T-helper 1 cell treated with Interleukin-12 subunit alpha and Interleukin-12 subunit beta and Interleukin-4 antibody, amounts not matched to agents 30 μg/mL and 1 μg/mL, for 36 hours (primary cell): Measurements from ENCODE around the gene HOXA13.
A peak's percentile ranks its signal among the peaks of the same experiment; 100 is the strongest.

ENCODE experiments used
- H3K27ac Mint-ChIP-seq: one replicate; pipeline ENCODE4 v1.8.0; 2021; ENCODE audit warnings: mild to moderate bottlenecking, mixed read lengths
- H3K27me3 Mint-ChIP-seq: one replicate; pipeline ENCODE4 v1.8.0; 2021; ENCODE audit warnings: low read depth, mixed read lengths
- H3K36me3 Mint-ChIP-seq: one replicate; pipeline ENCODE4 v1.8.0; 2021; ENCODE audit warnings: low read depth, mixed read lengths
- H3K4me1 Mint-ChIP-seq: one replicate; pipeline ENCODE4 v1.8.0; 2021; ENCODE audit warnings: low read depth, mixed read lengths
- H3K4me3 Mint-ChIP-seq: one replicate; pipeline ENCODE4 v1.8.0; 2021; ENCODE audit warnings: mild to moderate bottlenecking, moderate library complexity, mixed read lengths
- H3K9me3 Mint-ChIP-seq: one replicate; pipeline ENCODE4 v1.8.0; 2021; ENCODE audit warnings: mixed read lengths

The HOXA13 gene

GRCh38 chr7:27241189-27242056 lies 41.5 kb upstream of the HOXA13 start:
- H3K4me3 Mint-ChIP-seq, result no peak overlapping the region
- peaks cover 5% of the 10 kb centered on the region for H3K36me3 Mint-ChIP-seq

GRCh38 chr7:27240015-27240731 lies 40.3 kb upstream of the HOXA13 start:
- peaks cover 5% of the 10 kb centered on the region for H3K36me3 Mint-ChIP-seq
- H3K4me3 Mint-ChIP-seq, result no peak overlapping the region
- no peaks in the 10 kb centered on the region for H3K9me3 Mint-ChIP-seq
- peaks cover 1% of the 10 kb centered on the region for H3K4me1 Mint-ChIP-seq
- peaks cover 89% of the 10 kb centered on the region for H3K27me3 Mint-ChIP-seq
- H3K27ac Mint-ChIP-seq, result no peak overlapping the region

More at GRCh38 chr7:27241189-27242056, 41.5 kb upstream of the HOXA13 start:
- peaks cover 83% of the 10 kb centered on the region for H3K27me3 Mint-ChIP-seq
- H3K4me1 Mint-ChIP-seq, result peaks cover under 1% of the 10 kb centered on the region
- no peaks in the 10 kb centered on the region for H3K9me3 Mint-ChIP-seq
- peak overlapping the region; percentile 2 for H3K27ac Mint-ChIP-seq

GRCh38 chr7:27239387-27240014 lies 39.6 kb upstream of the HOXA13 start:
- no peaks in the 10 kb centered on the region for H3K9me3 Mint-ChIP-seq
- H3K4me3 Mint-ChIP-seq, result no peak overlapping the region
- peaks cover 87% of the 10 kb centered on the region for H3K27me3 Mint-ChIP-seq
- H3K4me1 Mint-ChIP-seq, result peaks cover 1% of the 10 kb centered on the region
- H3K36me3 Mint-ChIP-seq, result peaks cover 5% of the 10 kb centered on the region
- no peak overlapping the region for H3K27ac Mint-ChIP-seq

GRCh38 chr7:27238979-27239386 lies 39.1 kb upstream of the HOXA13 start:
- no peaks in the 10 kb centered on the region for H3K9me3 Mint-ChIP-seq
- no peak overlapping the region for H3K27ac Mint-ChIP-seq
- H3K36me3 Mint-ChIP-seq, result peaks cover 5% of the 10 kb centered on the region
- peaks cover 1% of the 10 kb centered on the region for H3K4me1 Mint-ChIP-seq
- H3K27me3 Mint-ChIP-seq, result peaks cover 87% of the 10 kb centered on the region
- no peak overlapping the region for H3K4me3 Mint-ChIP-seq

GRCh38 chr7:27237735-27238334 lies 37.9 kb upstream of the HOXA13 start:
- Mint-ChIP-seq H3K4me3 (no peak overlapping the region), H3K9me3 (no peaks in the 10 kb centered on the region), H3K27me3 (peaks cover 86% of the 10 kb centered on the region), H3K36me3 (peaks cover 2% of the 10 kb centered on the region), H3K27ac (no peak overlapping the region), H3K4me1 (peaks cover 1% of the 10 kb centered on the region)

- Mint-ChIP-seq H3K27ac (no peak overlapping the region), H3K4me3 (no peak overlapping the region), H3K4me1 (peaks cover 1% of the 10 kb centered on the region), H3K9me3 (no peaks in the 10 kb centered on the region), H3K27me3 (peaks cover 64% of the 10 kb centered on the region), H3K36me3 (no peaks in the 10 kb centered on the region)
Observed at GRCh38 chr7:27235387-27236311, 35.8 kb upstream of the HOXA13 start.

GRCh38 chr7:27229448-27229847 lies 29.6 kb upstream of the HOXA13 start:
- Mint-ChIP-seq H3K9me3 (no peaks in the 10 kb centered on the region), H3K36me3 (no peaks in the 10 kb centered on the region), H3K4me1 (no peaks in the 10 kb centered on the region), H3K4me3 (no peak overlapping the region), H3K27me3 (peaks cover 53% of the 10 kb centered on the region), H3K27ac (no peak overlapping the region)

GRCh38 chr7:27224983-27225934 lies 25.4 kb upstream of the HOXA13 start:
- H3K4me1 Mint-ChIP-seq, result peaks cover 2% of the 10 kb centered on the region
- no peaks in the 10 kb centered on the region for H3K36me3 Mint-ChIP-seq
- no peak overlapping the region for H3K4me3 Mint-ChIP-seq
- H3K27me3 Mint-ChIP-seq, result peaks cover 80% of the 10 kb centered on the region
- no peak overlapping the region for H3K27ac Mint-ChIP-seq
- H3K9me3 Mint-ChIP-seq, result no peaks in the 10 kb centered on the region

- H3K4me3 Mint-ChIP-seq, result no peak overlapping the region
- peaks cover 2% of the 10 kb centered on the region for H3K4me1 Mint-ChIP-seq
- H3K36me3 Mint-ChIP-seq, result no peaks in the 10 kb centered on the region
- H3K27me3 Mint-ChIP-seq, result peaks cover 85% of the 10 kb centered on the region
- H3K9me3 Mint-ChIP-seq, result no peaks in the 10 kb centered on the region
- no peak overlapping the region for H3K27ac Mint-ChIP-seq
Observed at GRCh38 chr7:27223941-27224575, 24.2 kb upstream of the HOXA13 start.

GRCh38 chr7:27221201-27221797 lies 21.4 kb upstream of the HOXA13 start:
- no peaks in the 10 kb centered on the region for H3K9me3 Mint-ChIP-seq
- H3K36me3 Mint-ChIP-seq, result no peaks in the 10 kb centered on the region
- H3K27ac Mint-ChIP-seq, result no peak overlapping the region
- no peak overlapping the region for H3K4me3 Mint-ChIP-seq
- H3K27me3 Mint-ChIP-seq, result peaks cover 83% of the 10 kb centered on the region
- H3K4me1 Mint-ChIP-seq, result peaks cover 2% of the 10 kb centered on the region

GRCh38 chr7:27220440-27220955 lies 20.6 kb upstream of the HOXA13 start:
- Mint-ChIP-seq H3K4me1 (peaks cover 2% of the 10 kb centered on the region), H3K4me3 (no peak overlapping the region), H3K27me3 (peaks cover 88% of the 10 kb centered on the region), H3K27ac (no peak overlapping the region), H3K36me3 (no peaks in the 10 kb centered on the region), H3K9me3 (no peaks in the 10 kb centered on the region)

- Mint-ChIP-seq H3K4me3 (no peak overlapping the region), H3K4me1 (peaks cover 2% of the 10 kb centered on the region), H3K36me3 (no peaks in the 10 kb centered on the region), H3K27me3 (peaks cover 89% of the 10 kb centered on the region), H3K27ac (no peak overlapping the region), H3K9me3 (no peaks in the 10 kb centered on the region)
Observed at GRCh38 chr7:27219821-27220220, 19.9 kb upstream of the HOXA13 start.
